M059J (cell line): ENCODE results near the gene ZFHX2. TPM values are rescaled to one million over a fixed set of nuclear protein-coding genes. Genes with fewer than 3 reads are reported as not detected.
A peak's percentile ranks its signal among the peaks of the same experiment; 100 is the strongest.

Experiments used
- DNase-seq: peaks from one replicate; pipeline ENCODE4 v3.0.0-alpha.2; 2012; ENCODE audit warnings: low read depth
- total RNA-seq: library from RNA; depleted of rRNA; stranded (reverse); fragments of >200 nt; shearing (Covaris generic); gene quantifications from 2 replicates; pipeline ENCODE4 v1.2.3, GENCODE V29; 2014

The ZFHX2 gene
- total RNA-seq, 1 experiment from 2014 or later, result 0.05 TPM

- DNase-seq, result no peak
These were observed 8.5 kb upstream of the ZFHX2 start for GRCh38 chr14:23559926-23560520.

GRCh38 chr14:23559010-23559925 lies 7.7 kb upstream of the ZFHX2 start:
- DNase-seq, result peak; percentile 40

- DNase-seq, result no peak
These were observed 6.9 kb upstream of the ZFHX2 start for GRCh38 chr14:23558346-23559009.

GRCh38 chr14:23557946-23558345 lies 6.4 kb upstream of the ZFHX2 start:
- DNase-seq, result no peak

- no peak for DNase-seq
These were observed 6.0 kb upstream of the ZFHX2 start for GRCh38 chr14:23557521-23557920.

- no peak for DNase-seq
These were observed 5.3 kb upstream of the ZFHX2 start for GRCh38 chr14:23556700-23557440.

- DNase-seq, result peak; percentile 90
These were observed 4.5 kb upstream of the ZFHX2 start, which contains the start of gene THTPA for GRCh38 chr14:23555882-23556699. TSS of gene THTPA (plus strand) at chr14:23556271. CDS start at chr14:23556758, 487 bp downstream.

- DNase-seq, result no peak
These were observed 3.9 kb upstream of the ZFHX2 start for GRCh38 chr14:23555533-23555881.

- no peak for DNase-seq
These were observed 726 bp downstream of the ZFHX2 start for GRCh38 chr14:23550812-23551265.

- DNase-seq, result no peak
These were observed 1.3 kb downstream of the ZFHX2 start for GRCh38 chr14:23550131-23550811.

- DNase-seq, result peak; percentile 25
These were observed 2.9 kb downstream of the ZFHX2 start for GRCh38 chr14:23548351-23549318.

- DNase-seq, result no peak
These were observed 3.6 kb downstream of the ZFHX2 start for GRCh38 chr14:23547924-23548323.

GRCh38 chr14:23546450-23547035 lies 5.0 kb downstream of the ZFHX2 start:
- DNase-seq, result no peak

GRCh38 chr14:23545740-23546365 lies 5.7 kb downstream of the ZFHX2 start:
- DNase-seq, result no peak

- no peak for DNase-seq
These were observed 6.8 kb downstream of the ZFHX2 start for GRCh38 chr14:23544511-23545447.

GRCh38 chr14:23543403-23543802 lies 8.2 kb downstream of the ZFHX2 start:
- no peak for DNase-seq

GRCh38 chr14:23542261-23542660 lies 9.3 kb downstream of the ZFHX2 start:
- no peak for DNase-seq
